ENCODE data around the gene KLK12.

The KLK12 gene

DNA sequence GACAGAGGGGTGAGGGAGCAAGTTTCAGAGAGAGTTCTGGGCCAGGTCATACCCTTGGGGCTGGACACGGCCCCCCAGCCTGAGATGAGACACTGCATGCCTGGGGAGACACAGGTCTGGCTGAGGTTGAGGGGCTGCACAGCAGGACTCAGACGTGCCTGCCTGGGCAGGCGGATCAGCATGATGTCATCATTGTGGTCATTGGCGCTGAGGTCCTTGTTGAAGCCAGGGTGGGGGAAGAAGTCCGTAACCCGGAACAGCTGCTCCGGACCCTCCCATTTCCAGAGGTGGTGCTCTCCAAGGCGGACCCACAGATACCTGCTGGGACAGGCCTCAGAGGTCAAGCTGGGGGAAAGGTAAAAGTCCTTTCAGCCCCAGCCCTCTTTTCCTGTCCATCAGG is 28.4 kb downstream of the KLK12 start (continued):
- TF ChIP-seq, protein P1, sequence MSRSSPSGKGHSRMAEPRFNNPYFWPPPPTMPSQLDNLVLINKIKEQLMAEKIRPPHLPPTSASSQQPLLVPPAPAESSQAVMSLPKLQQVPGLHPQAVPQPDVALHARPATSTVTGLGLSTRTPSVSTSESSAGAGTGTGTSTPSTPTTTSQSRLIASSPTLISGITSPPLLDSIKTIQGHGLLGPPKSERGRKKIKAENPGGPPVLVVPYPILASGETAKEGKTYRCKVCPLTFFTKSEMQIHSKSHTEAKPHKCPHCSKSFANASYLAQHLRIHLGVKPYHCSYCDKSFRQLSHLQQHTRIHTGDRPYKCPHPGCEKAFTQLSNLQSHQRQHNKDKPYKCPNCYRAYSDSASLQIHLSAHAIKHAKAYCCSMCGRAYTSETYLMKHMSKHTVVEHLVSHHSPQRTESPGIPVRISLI (tag by site-specific recombination; IDR thresholded peaks at IDR 0.05) = no peak
- TF ChIP-seq ZNF596 (tag by site-specific recombination; IDR thresholded peaks at IDR 0.05) = no peak
- TF ChIP-seq HOXD13 (CRISPR knock-in tag; IDR thresholded peaks at IDR 0.05; ENCODE audit: borderline replicate concordance) = no peak
- peak; percentile 58; the same call in 1 of the 2 replicates for TF ChIP-seq ZNF341 (tag by site-specific recombination; IDR thresholded peaks at IDR 0.05; ENCODE audit: low read depth)
- TF ChIP-seq ZNF394 (tag by site-specific recombination; IDR thresholded peaks at IDR 0.05; ENCODE audit: borderline replicate concordance) = no peak
- TF ChIP-seq ZSCAN30 (tag by site-specific recombination; IDR thresholded peaks at IDR 0.05) = no peak
- TF ChIP-seq PRDM2 (tag by site-specific recombination; IDR thresholded peaks at IDR 0.05; ENCODE audit: borderline replicate concordance) = no peak
- TF ChIP-seq ZBTB48 (tag by site-specific recombination; IDR thresholded peaks at IDR 0.05) = no peak
- peak; percentile 87 for TF ChIP-seq ATF2 (tag by site-specific recombination; IDR thresholded peaks at IDR 0.05; ENCODE audit: low read depth)
- TF ChIP-seq ZNF280D (tag by site-specific recombination; IDR thresholded peaks at IDR 0.05) = no peak
- TF ChIP-seq PRDM10 (tag by site-specific recombination; IDR thresholded peaks at IDR 0.05) = peak; percentile 23; the same call in 1 of the 2 replicates
- no peak for TF ChIP-seq GFI1B (tag by site-specific recombination; IDR thresholded peaks at IDR 0.05)
- no peak for TF ChIP-seq ZNF548 (tag by site-specific recombination; IDR thresholded peaks at IDR 0.05)
- TF ChIP-seq, protein P2, sequence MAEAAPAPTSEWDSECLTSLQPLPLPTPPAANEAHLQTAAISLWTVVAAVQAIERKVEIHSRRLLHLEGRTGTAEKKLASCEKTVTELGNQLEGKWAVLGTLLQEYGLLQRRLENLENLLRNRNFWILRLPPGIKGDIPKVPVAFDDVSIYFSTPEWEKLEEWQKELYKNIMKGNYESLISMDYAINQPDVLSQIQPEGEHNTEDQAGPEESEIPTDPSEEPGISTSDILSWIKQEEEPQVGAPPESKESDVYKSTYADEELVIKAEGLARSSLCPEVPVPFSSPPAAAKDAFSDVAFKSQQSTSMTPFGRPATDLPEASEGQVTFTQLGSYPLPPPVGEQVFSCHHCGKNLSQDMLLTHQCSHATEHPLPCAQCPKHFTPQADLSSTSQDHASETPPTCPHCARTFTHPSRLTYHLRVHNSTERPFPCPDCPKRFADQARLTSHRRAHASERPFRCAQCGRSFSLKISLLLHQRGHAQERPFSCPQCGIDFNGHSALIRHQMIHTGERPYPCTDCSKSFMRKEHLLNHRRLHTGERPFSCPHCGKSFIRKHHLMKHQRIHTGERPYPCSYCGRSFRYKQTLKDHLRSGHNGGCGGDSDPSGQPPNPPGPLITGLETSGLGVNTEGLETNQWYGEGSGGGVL (tag by site-specific recombination; IDR thresholded peaks at IDR 0.05) = 0 out of 2 replicates have a peak, but pooled peaks have one; percentile 10
- TF ChIP-seq ZNF366 (tag by site-specific recombination; conservative IDR thresholded peaks at IDR 0.05) = no peak
- TF ChIP-seq ZBTB44 (tag by site-specific recombination; IDR thresholded peaks at IDR 0.05) = no peak
- TF ChIP-seq ZNF214 (tag by site-specific recombination; IDR thresholded peaks at IDR 0.05; ENCODE audit: borderline replicate concordance) = no peak
- TF ChIP-seq ZNF433 (tag by site-specific recombination; IDR thresholded peaks at IDR 0.05; ENCODE audit: low read depth) = no peak
- TF ChIP-seq ZBTB8A (tag by site-specific recombination; IDR thresholded peaks at IDR 0.05) = no peak
- TF ChIP-seq ZBTB7A (tag by site-specific recombination; IDR thresholded peaks at IDR 0.05; ENCODE audit: low read depth) = no peak
